Measurements from ENCODE around the gene CDH15. TPM values are rescaled to one million over a fixed set of nuclear protein-coding genes. Genes with fewer than 3 reads are reported as not detected.

CDH15 gene
- total RNA-seq, 1 experiment from 2014 or later: 1.5 TPM

DNA sequence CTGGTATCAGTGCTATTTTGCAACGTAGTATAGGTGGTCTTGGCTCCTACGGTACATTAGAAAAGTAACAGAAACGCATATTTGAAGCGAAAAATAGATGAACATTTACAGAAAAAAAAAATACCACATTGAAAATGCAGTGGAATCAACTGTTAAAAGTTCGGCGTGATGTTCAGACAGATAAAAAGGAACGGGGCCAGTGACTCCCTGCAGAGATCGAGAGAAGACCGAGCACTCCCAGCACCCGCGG is 45.5 kb downstream of the CDH15 start:
- intact Hi-C loops (cut with micrococcal nuclease): no loop called here
- Histone ChIP-seq H3K4me1 (ENCODE audit: insufficient read depth, low read length) (0 out of 2 replicates have a peak, but pooled peaks cover 10% of the 10 kb centered on the region), H3K36me3 (ENCODE audit: low read depth, low read length) (no peaks in the 10 kb centered on the region; the same call in 1 of the 2 replicates), H3K9me3 (ENCODE audit: low read length) (no peaks in the 10 kb centered on the region), H2AFZ (ENCODE audit: low read length) (peak overlapping the region; percentile 80), H3K9ac (ENCODE audit: low read length) (peak overlapping the region; percentile 98), H3F3A (ENCODE audit: low read length, unreplicated experiment) (no peaks in the 10 kb centered on the region), H3K27ac (ENCODE audit: low read length) (peak overlapping the region; percentile 86), H3K9me2 (replicated peaks; ENCODE audit: low read length) (no peaks in the 10 kb centered on the region), H3K4me3 (ENCODE audit: low read length) (peak overlapping the region; percentile 98), H4K20me1 (ENCODE audit: low read length) (no peaks in the 10 kb centered on the region), H3K4me2 (ENCODE audit: low read length) (peak overlapping the region; percentile 98), H3K27me3 (ENCODE audit: low read length) (no peaks in the 10 kb centered on the region), H3K79me2 (ENCODE audit: low read length) (peaks cover 33% of the 10 kb centered on the region)
- CTCF ChIA-PET: no interaction called here
- POLR2A ChIA-PET (ENCODE audit: unreplicated experiment): interaction anchor here (0.7 to 0.9 kb wide), 2 partner anchors 24 to 1348 kb away, joined by 3 to 15 read pairs; partner anchors contain the start of gene SLC7A5
- BruUV-seq (replicated peaks): TSS peak; percentile 88
- DNase-seq (no peak), ATAC-seq (no peak)
- TF ChIP-seq EZH2phosphoT487 (IDR thresholded peaks at IDR 0.05; ENCODE audit: borderline replicate concordance, low read length) (no peak), EZH2 (IDR thresholded peaks at IDR 0.05; ENCODE audit: low read length, unreplicated experiment) (no peak)
- TF ChIP-seq, protein P1, sequence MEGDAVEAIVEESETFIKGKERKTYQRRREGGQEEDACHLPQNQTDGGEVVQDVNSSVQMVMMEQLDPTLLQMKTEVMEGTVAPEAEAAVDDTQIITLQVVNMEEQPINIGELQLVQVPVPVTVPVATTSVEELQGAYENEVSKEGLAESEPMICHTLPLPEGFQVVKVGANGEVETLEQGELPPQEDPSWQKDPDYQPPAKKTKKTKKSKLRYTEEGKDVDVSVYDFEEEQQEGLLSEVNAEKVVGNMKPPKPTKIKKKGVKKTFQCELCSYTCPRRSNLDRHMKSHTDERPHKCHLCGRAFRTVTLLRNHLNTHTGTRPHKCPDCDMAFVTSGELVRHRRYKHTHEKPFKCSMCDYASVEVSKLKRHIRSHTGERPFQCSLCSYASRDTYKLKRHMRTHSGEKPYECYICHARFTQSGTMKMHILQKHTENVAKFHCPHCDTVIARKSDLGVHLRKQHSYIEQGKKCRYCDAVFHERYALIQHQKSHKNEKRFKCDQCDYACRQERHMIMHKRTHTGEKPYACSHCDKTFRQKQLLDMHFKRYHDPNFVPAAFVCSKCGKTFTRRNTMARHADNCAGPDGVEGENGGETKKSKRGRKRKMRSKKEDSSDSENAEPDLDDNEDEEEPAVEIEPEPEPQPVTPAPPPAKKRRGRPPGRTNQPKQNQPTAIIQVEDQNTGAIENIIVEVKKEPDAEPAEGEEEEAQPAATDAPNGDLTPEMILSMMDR (conservative IDR thresholded peaks at IDR 0.05; ENCODE audit: low read depth, low read length): no peak

DNA sequence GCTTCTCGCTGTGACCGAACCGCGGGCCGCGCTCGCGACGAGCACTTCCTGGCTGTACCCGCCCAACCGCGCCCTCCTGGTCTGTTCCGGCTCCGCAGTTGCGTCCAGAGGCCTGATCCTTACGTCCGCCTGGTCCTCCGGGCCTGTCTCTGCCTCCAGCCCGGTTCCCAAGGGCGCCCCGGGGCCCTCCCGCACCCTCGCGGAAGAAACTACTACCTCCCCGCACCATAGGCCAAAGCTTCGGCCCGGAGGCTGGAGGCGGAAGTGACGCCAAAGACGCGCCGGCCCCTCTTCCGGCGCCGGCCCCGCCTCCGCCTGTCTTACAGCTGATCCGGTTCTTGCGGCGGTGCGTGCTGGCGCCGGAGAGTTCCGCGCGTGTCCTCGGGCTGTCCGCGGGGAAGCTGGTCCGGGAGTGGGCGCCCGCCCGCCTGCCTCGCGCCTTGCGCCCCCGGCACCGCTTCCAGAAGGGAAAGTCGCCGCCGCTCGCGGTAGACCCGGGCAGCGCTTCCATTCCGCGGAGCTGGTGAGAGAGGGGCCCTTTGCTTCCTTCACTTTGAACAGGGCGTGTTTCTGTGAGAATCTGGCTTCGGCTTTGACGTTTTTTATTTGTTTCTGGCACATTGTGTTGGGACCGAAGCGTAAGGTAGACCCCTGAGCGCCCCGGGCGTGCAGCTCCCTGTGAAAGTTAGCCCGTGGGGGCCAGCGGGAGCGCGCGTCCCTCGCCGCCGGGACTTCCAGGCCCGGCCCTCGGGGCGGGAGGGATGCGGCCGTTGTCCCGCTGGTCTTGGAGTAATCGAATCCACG is 46.0 kb downstream of the CDH15 start, which contains the start of gene ZNF778:
ZNF778 (plus strand) TSS at position 316 of the 804 bp plus-strand sequence. CDS start 3,425 bp downstream, outside the sequence.
- H3K27ac ChIP-seq (ENCODE audit: low read length): peak within 1 kb of the TSS; percentile 86
- no peaks in the 10 kb centered on the region; the same call in none of the 2 replicates for H3K36me3 ChIP-seq (ENCODE audit: low read depth, low read length)
- H3K4me3 ChIP-seq (ENCODE audit: low read length): peak within 1 kb of the TSS; percentile 98
- H3K4me2 ChIP-seq (ENCODE audit: low read length): peak within 1 kb of the TSS; percentile 98
- peak; percentile 82 for ATAC-seq
- TF ChIP-seq EZH2phosphoT487 (IDR thresholded peaks at IDR 0.05; ENCODE audit: borderline replicate concordance, low read length) (no peak), EZH2 (IDR thresholded peaks at IDR 0.05; ENCODE audit: low read length, unreplicated experiment) (no peak)
- TF ChIP-seq, protein P1 (conservative IDR thresholded peaks at IDR 0.05; ENCODE audit: low read depth, low read length): no peak
- intact Hi-C loops (cut with micrococcal nuclease): no loop called here
- BruUV-seq (replicated peaks): TSS peak; percentile 60
- peak; percentile 74 for DNase-seq
- CTCF ChIA-PET: interaction anchor here (1.0 kb wide), 1 partner anchor 25 kb away, joined by 3 read pairs; no protein-coding TSS in a partner anchor
- H4K20me1 ChIP-seq (ENCODE audit: low read length): no peaks in the 10 kb centered on the region
- H3K9ac ChIP-seq (ENCODE audit: low read length): peak within 1 kb of the TSS; percentile 98
- peaks cover 33% of the 10 kb centered on the region for H3K79me2 ChIP-seq (ENCODE audit: low read length)
- peak within 1 kb of the TSS; percentile 80 for H2AFZ ChIP-seq (ENCODE audit: low read length)
- no peaks in the 10 kb centered on the region for H3F3A ChIP-seq (ENCODE audit: low read length, unreplicated experiment)
- no peaks in the 10 kb centered on the region for H3K27me3 ChIP-seq (ENCODE audit: low read length)
- 0 out of 2 replicates have a peak, but pooled peaks cover 10% of the 10 kb centered on the region for H3K4me1 ChIP-seq (ENCODE audit: insufficient read depth, low read length)
- H3K9me3 ChIP-seq (ENCODE audit: low read length): no peaks in the 10 kb centered on the region
- H3K9me2 ChIP-seq (replicated peaks; ENCODE audit: low read length): no peaks in the 10 kb centered on the region
- POLR2A ChIA-PET (ENCODE audit: unreplicated experiment): interaction anchor here (0.6 to 0.9 kb wide), 3 partner anchors 25 to 1348 kb away, joined by 3 to 15 read pairs (median 3); partner anchors contain the start of gene SLC7A5

DNA sequence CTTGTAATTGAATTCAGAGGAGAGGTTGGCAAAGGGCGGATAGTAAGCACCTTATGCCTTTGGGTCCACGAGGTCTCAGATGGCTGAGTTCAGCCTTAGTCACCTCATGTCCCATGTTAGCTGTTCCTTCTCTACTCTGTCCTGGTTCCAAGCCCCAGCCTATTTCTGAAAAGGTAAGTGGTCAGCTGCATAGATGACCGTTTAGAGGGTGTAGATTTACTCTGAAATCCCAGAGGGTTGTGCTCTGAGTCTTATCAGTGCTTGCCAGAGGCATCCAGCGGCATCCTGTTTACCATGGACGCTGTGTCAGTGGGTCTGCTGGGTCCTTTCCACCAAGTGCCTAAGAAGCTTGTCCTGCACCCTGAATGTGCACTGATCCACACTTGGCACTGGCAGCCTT is 47.8 kb downstream of the CDH15 start:
- CTCF ChIA-PET: no interaction called here
- H3K9ac ChIP-seq (ENCODE audit: low read length): no peak overlapping the region
- H3K4me2 ChIP-seq (ENCODE audit: low read length): no peak overlapping the region

More for the DNA sequence above, 47.8 kb downstream of the CDH15 start:
- Histone ChIP-seq H3K9me3 (ENCODE audit: low read length) (no peaks in the 10 kb centered on the region), H3K27me3 (ENCODE audit: low read length) (no peaks in the 10 kb centered on the region), H3K27ac (ENCODE audit: low read length) (no peak overlapping the region), H3K4me3 (ENCODE audit: low read length) (no peak overlapping the region), H3F3A (ENCODE audit: low read length, unreplicated experiment) (no peaks in the 10 kb centered on the region), H3K79me2 (ENCODE audit: low read length) (peaks cover 33% of the 10 kb centered on the region), H2AFZ (ENCODE audit: low read length) (no peak overlapping the region), H4K20me1 (ENCODE audit: low read length) (no peaks in the 10 kb centered on the region), H3K36me3 (ENCODE audit: low read depth, low read length) (peaks cover 8% of the 10 kb centered on the region), H3K4me1 (ENCODE audit: insufficient read depth, low read length) (0 out of 2 replicates have a peak, but pooled peaks cover 10% of the 10 kb centered on the region), H3K9me2 (replicated peaks; ENCODE audit: low read length) (no peaks in the 10 kb centered on the region)
- DNase-seq (no peak), ATAC-seq (no peak)
- TF ChIP-seq EZH2 (IDR thresholded peaks at IDR 0.05; ENCODE audit: low read length, unreplicated experiment) (no peak), EZH2phosphoT487 (IDR thresholded peaks at IDR 0.05; ENCODE audit: borderline replicate concordance, low read length) (no peak)
- TF ChIP-seq, protein P1 (conservative IDR thresholded peaks at IDR 0.05; ENCODE audit: low read depth, low read length): no peak
- POLR2A ChIA-PET (ENCODE audit: unreplicated experiment): no interaction called here
- intact Hi-C loops (cut with micrococcal nuclease): no loop called here
- no TSS peak for BruUV-seq (replicated peaks)
